ENCODE data around the gene MRTO4.

DNA sequence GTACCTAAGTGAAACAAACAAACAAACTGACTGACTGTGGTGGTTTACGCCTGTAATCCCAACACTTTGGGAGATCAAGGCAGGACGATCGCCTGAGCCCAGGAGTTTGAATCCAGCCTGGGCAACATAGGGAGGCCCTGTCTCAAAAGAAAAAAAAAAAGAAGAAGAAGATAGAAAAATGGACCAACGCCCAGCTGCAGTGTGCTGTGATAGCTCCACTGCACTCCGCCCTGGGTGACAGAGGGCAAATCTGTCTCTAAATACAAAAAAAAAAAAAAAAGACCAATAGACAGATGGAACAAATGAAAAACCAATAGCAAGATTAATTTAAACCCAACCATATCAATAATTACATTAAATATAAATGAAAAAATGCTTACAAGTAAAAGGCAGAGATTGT, 23.0 kb downstream of the MRTO4 start:
- TF ChIP-seq EZH2 (IDR thresholded peaks at IDR 0.05; ENCODE audit: insufficient read depth, poor library complexity, severe bottlenecking) (no peak), EZH2phosphoT487 (IDR thresholded peaks at IDR 0.05; ENCODE audit: insufficient read depth, low read depth) (no peak)

Data from GM23248 (cell line).